Measurements from ENCODE around the gene FGF1.

The FGF1 gene

GRCh38 chr5:142571371-142571770 is 114.5 kb downstream of the FGF1 start:
- no peak for DNase-seq

GRCh38 chr5:142569905-142570304 is 116.0 kb downstream of the FGF1 start:
- DNase-seq: no peak

DNA sequence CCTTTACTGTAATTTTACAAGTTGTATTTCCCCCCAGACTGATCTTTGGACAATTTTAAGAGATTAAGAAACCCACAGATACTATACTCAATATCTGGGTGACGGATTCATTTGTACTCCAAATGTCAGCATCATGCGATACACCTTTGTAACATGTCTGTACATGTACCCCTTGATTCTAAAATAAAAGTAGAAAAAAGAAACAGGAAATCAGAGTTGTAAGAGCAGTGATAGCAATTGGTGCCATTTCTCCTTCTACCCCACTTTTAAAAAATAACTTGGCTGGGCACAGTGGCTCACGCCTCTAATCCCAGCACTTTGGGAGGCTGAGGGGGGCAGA is 116.9 kb downstream of the FGF1 start:
- DNase-seq: no peak

DNA sequence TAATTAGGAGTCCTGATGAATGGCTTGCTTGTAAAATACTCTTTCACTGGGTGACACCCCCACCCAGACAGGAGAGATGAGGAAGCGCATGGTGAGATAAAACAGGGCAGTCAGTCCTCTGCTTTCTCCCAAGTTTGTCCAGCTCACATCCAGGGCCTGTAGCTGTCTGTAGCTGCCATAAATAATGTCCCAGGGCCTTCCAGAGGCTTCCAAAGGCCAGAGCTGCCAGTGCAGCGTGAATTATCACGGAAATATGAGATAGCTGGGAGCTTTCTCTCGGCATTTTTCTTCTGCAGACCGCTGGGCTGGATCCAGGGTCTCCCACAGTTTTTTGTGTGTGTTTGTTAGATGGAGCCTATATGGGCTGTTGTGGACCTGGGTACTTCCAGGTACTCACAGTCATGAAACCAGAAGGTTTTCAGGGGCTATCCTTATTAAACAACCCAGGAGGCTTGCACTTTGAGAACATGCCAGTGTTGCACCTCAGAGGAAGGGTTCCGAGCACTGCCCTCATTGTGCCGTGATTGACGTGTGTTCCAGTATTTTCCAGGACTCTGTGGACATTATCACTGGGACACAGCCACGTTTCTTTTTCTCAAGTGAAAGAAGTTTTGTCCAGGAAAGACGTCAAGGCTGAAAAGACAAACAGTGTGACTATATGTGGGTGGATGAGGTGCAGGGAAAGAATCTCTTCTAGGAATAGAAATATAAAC is 117.5 kb downstream of the FGF1 start:
- DNase-seq: no peak

DNA sequence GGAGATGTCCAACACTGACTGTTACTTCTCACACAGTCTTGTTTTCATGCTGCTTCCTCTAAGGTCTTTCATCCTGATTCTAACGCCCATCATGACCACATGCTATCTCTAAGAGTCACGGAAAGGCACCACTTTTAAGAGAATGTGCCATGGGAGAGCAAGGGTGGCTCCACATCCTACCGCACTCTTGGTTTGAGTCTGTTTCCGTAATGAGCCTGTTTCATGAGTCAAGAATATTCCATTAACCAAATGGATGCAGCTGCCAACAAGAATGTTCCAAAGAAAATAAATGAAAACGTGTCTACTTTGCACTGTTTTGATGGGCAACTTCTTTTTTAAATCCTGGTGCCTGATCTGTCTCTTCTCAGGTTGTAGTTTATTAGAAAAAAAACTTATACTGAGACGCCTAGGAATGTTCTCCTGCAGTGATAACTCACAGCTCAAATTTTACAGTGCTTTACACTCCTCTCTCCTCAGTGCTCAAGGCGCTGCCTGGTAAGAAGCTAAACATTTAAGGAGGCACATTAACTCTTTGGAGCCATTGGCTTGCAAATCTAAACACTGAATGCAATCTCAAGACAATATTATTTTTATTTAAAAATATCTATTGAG is 124.3 kb downstream of the FGF1 start:
- no peak for DNase-seq

GRCh38 chr5:142561029-142561428 is 124.9 kb downstream of the FGF1 start:
- DNase-seq: no peak

DNA sequence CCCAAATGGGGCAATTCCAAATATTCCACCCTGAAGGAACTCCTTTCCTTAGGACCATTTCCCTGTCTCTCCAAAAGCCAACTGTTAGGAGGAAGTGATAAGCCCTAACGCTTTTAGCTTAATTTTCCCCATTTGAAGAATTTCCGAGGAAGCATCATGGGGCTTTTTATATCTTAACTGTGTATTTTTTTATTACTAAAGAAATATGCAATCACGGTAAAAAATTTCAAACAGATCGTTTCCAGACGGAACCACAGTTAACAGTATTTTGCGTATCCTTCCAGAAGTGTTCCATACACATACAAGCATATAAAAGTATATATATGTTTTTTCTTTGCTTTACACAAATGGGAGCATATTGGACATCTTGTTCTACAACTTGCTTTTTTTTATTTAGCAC is 133.8 kb downstream of the FGF1 start:
- no peak for DNase-seq

DNA sequence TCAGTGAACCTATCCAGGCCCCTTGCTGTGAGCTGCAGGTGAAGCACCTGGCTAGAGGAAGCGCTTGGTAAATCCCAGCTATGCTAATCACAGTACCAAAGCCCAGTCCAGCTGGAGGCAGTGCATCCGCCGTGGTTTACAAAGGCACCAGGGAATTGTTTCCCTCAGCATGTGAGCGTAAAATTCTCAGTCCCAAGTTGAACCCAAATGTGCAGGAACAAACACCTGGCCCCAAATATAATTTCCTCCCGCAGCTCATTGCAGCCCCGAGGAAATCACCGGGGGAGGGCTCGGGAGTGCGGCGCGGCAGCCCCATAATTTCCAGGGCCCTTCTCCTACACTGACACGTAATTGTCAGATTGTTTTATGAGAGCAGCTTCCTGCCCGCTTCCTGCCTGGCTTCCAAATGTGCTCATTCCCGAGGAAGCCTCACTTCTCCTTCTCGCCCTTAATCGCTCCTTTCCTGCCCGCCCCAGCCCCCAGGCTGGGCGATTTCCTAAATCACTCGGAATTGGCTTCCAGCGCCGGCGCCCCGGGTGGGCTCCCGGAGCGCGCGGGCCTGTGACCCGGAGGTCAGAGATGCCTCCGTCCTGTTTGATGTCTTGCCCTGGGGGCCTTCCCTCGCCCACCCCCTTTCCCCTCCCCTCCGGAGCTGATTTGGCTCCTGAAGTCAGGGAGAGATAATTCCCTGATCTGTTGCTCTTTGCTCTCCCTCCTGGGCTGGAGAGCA is 134.4 kb downstream of the FGF1 start:
- no peak for DNase-seq

DNA sequence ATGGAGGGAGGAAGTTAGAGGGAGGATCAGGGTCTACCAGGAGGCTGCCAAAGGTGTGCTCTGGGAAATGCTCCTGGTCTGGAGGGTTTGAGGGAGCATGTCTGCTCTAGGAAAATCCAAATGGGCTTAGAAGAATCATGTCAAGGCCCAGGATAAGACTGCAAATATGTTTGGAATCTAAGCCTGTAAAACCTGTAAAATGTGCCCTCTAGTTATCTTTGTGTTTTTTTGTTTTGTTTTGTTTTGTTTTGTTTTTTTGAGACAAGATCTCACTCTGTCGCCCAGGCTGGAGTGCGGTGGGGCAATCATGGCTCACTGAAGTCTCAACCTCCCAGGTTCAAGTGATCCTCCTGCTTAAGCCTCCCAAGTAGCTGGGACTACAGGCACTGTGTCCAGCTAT is 135.4 kb downstream of the FGF1 start:
- no peak for DNase-seq

DNA sequence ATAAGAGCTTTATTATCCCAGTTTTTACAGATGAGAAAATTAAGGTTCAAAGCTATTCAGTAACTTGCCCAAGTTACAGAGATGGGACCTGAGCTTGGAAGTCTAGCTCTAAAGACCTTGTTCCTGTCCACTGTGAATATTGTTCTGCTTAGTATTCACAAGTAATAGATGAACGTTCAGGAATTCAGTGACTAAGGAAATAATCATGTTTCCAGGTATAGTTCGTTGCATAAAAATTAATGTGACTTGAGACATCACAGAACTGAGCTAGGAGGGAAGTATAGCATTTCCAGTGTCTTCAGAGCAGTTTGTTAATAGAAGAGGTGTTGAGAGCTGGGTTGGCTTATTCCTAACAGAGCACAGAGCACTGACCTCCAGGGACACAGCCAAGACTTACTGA is 136.1 kb downstream of the FGF1 start:
- DNase-seq: no peak

- peak; percentile 31 for DNase-seq
These were observed 137.1 kb downstream of the FGF1 start for GRCh38 chr5:142548739-142549275.

DNA sequence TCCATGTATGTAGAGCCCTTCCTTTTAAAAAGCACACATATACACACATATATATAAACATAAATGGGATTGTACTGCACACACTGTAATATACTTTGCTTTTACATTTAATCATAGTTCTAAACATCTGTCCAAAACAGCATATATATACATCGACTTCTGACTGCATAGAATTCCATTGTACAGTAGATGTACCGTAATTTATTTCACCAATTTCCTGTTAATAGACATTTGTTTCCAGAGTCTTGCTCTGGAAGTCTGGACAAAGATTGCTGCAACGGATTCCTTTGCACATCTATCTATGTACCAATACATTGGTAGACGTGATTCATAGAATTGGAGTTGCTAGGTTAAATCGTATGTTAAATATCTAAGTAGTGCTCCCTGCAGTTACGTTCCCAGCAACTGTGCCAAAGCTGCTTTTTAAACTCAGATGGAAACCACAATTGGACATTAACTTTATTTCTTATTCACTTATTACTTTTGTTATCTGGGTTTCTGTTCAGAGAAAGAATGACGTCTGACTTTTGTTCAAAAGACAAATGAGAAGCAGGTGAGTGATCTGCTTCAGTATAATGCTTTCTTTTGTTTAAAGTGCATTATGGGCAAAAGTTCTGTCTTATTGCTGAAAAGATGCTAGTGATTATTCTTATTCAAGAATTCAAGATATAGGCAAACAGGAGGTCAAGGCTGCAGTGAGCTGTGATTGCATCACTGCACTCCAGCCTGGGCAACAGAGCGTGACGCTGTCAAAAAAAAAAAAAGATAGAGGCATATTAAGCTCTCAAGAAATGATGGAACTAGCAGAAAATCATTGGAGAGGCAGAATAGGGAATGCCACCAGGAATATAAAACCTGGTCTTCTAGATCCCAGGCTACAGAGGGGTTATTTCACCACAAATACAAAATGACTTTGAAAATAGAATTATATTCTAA is 138.2 kb downstream of the FGF1 start:
- no peak for DNase-seq

GRCh38 chr5:142545650-142546322 is 140.1 kb downstream of the FGF1 start:
- DNase-seq: no peak

GRCh38 chr5:142544946-142545649 is 140.8 kb downstream of the FGF1 start:
- DNase-seq: no peak

GRCh38 chr5:142544071-142544753 is 141.7 kb downstream of the FGF1 start:
- DNase-seq: no peak

DNA sequence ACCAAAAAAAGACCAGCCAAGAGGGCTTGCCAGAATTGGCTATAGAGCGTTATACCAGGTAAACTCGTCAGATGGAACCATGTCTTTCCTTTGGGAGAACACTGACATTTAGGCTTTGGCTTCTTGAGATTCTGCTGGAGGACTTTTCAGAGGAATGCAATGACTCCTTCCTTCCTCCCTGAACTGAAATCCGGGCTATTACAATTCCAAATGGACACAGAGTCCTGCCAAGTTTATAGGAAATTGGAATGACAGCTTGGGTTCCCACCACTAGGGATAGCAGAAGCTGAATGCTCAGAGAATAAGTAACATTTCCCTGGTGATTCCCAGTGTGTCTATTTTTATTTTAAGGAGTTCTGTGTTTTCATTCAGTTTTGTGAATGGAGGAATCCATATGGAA is 143.0 kb downstream of the FGF1 start:
- DNase-seq: no peak
